Caki2 (cell line): ENCODE results near the gene OR1I1. TPM values are rescaled to one million over a fixed set of nuclear protein-coding genes. Genes with fewer than 3 reads are reported as not detected.

Experiments
- DNase-seq: peaks from one replicate; pipeline ENCODE4 v3.0.0-alpha.2; 2015; ENCODE audit warnings: low read depth
- in situ Hi-C: cut with HindIII; loops from 2 replicates; pipeline ENCODE4 v1.10.0; 2016; ENCODE audit warnings: low sequenced_read_pairs, low pct_unique_long_range_greater_than_20kb, mixed read lengths
- total RNA-seq: library from RNA; depleted of rRNA; stranded (reverse); fragments of >200 nt; shearing (Covaris generic); gene quantifications from 2 replicates; pipeline ENCODE4 v1.2.3, GENCODE V29; 2014; ENCODE audit warnings: low replicate concordance; rRNA removed

The OR1I1 gene
- total RNA-seq, 1 experiment from 2014 or later: not detected

DNA sequence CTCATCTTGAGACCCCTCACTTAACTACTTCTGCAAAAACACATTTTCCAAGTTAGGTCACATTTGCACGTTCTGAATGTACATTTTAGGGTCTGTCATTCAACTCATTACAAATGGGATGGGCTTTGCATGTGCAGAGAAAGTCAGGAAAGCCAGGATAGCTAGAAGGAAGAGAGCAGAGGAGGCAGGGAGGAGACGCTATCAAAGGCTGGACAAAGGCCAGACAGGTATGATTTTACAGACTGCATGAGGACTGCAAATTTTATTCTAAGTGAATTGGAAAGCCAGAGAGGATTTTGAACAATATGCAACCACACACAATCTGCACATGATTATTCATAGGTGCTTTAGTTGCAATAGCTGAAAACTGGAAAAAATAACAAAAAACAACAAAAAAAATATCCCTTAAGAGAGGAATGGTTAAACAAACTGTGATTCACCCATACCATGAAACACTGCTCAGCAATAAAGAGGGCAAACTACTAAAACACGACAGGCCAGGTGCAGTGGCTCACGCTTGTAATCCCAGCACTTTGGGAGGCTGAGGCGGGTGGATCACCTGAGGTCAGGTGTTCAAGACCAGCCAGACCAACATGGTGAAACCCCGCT lies 46.3 kb downstream of the OR1I1 start:
- in situ Hi-C loops: no loop called here
- no peak for DNase-seq

DNA sequence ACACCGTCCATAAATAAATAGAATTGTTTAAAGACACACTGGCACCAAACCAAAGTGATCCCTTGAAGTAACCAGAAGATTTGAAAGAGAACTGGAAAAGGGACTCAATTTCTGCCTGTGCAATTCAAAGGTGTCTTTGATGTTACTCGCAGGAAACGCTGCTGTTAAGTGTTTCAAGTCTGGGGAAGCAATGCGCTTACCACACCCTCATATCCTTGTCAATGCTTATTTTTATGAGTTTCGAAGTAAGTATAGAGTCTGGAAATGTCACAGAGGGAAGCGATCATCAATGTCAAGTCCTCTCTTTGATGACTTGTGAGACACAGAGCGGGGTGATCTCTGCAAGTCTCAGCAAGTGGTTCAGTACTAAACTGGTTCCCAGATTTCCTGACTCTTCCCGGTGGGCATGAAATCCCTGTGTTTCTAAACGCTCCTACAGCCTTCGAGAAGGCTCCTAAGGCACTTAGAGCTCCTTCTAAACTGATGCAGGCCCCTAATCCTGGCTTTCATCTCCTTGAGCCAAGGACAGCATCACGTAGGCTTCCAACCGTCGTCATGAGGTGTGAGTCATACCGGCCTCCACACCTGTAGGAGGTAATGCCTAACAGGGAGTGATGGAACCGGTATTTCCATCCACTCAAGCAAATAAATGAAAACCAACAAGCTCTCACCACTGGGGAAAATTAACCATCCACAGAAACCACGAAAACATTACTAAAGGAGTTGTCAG lies 48.0 kb downstream of the OR1I1 start:
- DNase-seq: no peak
- in situ Hi-C loops: no loop called here

DNA sequence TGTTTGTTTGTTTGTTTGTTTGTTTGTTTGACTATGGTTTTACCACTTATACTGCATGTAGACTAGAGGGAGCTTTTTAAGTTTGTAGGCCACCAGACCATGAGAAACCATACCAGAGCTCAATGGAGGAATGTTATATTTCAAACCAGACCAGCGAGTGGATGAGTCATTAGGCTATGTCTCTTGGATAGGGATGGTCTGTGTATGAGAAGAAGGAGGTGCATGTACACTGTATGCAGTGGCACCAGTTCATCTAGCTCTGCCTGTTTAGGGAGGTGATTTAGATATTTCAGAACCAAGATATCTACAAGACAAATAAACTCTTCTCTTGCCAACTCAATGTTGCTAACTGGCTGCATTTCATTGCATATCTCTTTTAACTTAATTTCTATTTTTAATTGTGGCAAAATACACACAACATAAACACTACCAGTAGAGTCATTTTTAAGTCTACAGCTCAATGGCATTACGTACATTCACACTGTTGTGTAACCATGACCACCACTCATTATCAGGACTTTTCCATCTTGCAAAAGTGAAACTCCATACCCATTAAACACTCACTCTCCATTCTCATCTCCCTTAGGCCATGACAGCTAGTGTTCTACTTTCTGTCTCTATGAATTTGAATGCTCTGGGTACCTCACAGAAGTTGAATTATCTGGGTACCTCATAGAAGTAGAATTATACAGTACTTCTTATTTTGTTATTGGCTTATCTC lies 54.4 kb downstream of the OR1I1 start:
- no peak for DNase-seq
- in situ Hi-C loops: no loop called here

DNA sequence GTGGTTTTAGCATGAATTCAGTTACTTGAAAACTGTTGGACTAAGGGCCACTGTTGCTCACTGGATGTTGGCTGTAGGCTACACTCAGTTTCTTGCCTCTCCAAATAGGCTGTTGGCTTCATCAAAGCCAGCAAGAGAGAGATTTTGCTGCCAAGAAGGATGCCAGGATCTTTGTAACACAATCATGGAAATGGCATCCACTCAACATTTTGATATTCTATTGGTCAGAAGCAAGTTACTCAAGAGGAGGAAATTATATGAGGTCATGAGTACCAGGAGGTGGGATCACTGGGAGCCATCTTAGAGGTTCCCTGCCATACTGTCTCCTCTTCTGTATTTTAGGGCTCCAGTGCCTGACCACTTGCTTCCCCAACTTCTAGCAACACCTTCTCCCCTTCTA lies 55.8 kb downstream of the OR1I1 start:
- in situ Hi-C loops: no loop called here
- DNase-seq: no peak

DNA sequence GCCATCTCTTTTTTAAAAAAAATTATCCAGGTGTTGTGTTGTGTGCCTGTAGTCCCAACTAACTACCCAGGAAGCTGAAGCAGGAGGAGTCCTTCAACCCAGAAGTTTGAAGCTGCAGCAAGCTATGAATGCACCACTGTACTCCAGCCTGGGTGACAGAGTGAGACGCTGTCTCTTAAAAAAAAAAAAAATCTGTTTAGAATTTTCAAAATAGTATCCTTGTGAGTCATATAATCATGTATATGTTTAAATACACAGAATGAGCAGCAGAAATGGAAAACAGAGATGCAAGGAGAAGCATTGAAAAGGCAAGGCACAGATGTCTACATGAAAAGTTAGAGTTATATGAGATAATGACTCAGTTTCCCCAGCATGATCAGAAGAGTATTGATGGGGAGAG lies 56.4 kb downstream of the OR1I1 start:
- in situ Hi-C loops: no loop called here
- no peak for DNase-seq

DNA sequence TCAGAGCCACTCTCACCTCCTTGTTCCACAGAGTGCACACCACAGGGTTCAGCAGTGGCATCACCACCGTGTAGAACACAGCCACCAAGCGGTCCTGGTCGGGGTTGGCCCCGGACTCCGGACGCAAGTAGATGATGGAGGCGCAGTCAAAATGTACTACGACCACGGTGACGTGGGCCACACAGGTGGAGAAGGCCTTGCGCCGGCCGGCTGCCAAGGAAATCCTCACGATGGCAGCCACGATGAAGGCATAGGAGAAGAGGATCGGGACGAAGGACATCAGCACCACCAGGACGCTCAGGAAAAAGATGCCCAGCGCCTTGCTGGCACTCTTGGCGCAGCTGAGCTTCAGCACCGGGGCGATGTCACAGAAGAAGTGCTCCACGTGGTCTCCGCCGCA lies 59.1 kb downstream of the OR1I1 start:
- DNase-seq: no peak
- in situ Hi-C loops: no loop called here

DNA sequence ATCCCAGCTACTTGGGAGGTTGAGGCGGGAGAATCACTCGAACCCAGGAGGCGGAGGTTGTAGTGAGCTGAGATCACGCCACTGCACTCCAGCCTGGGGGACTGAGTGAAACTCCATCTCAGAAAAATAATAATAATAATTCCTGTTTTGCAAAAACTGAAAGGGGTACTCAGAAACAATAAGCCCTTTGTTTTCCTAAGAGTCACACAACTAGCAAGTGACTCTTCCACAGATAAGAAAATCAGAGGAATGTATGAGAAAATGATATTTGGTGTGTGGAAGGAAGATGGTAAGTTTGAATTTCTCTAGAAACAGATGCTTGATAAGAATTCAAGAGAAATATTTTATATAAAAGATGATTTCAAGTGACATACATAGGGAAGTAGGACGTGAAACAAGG lies 60.3 kb downstream of the OR1I1 start:
- no peak for DNase-seq
- in situ Hi-C loops: no loop called here

Other genes with a start within 250 kb of the OR1I1 start
- not detected in 2 replicates for gene OR7A5, start 247.0 kb upstream of the OR1I1 start, total RNA-seq
- not detected in 2 replicates for gene OR7C1, start 247.0 kb upstream of the OR1I1 start, total RNA-seq
- gene OR7A10, start 233.3 kb upstream of the OR1I1 start, total RNA-seq: not detected in 2 replicates
- not detected in 2 replicates for gene OR7A17, start 196.1 kb upstream of the OR1I1 start, total RNA-seq
- gene OR7C2, start 140.7 kb upstream of the OR1I1 start, total RNA-seq: not detected in 2 replicates
- gene SLC1A6, start 102.3 kb upstream of the OR1I1 start, total RNA-seq: not detected in 2 replicates
- gene CASP14, start 32.7 kb upstream of the OR1I1 start, total RNA-seq: not detected in 2 replicates
- gene SYDE1, start 25.2 kb downstream of the OR1I1 start, total RNA-seq: 21.7 and 31.3 TPM in 2 replicates
- gene NOTCH3, start 118.8 kb downstream of the OR1I1 start, total RNA-seq: 0.14 and 0.38 TPM in 2 replicates
- not detected in 2 replicates for gene EPHX3, start 150.2 kb downstream of the OR1I1 start, total RNA-seq